ENCODE results near the gene ASB1. TPM values are rescaled to one million over a fixed set of nuclear protein-coding genes. Genes with fewer than 3 reads are reported as not detected.

The ASB1 gene
- total RNA-seq, 1 experiment from 2014 or later = 46.0 TPM

DNA sequence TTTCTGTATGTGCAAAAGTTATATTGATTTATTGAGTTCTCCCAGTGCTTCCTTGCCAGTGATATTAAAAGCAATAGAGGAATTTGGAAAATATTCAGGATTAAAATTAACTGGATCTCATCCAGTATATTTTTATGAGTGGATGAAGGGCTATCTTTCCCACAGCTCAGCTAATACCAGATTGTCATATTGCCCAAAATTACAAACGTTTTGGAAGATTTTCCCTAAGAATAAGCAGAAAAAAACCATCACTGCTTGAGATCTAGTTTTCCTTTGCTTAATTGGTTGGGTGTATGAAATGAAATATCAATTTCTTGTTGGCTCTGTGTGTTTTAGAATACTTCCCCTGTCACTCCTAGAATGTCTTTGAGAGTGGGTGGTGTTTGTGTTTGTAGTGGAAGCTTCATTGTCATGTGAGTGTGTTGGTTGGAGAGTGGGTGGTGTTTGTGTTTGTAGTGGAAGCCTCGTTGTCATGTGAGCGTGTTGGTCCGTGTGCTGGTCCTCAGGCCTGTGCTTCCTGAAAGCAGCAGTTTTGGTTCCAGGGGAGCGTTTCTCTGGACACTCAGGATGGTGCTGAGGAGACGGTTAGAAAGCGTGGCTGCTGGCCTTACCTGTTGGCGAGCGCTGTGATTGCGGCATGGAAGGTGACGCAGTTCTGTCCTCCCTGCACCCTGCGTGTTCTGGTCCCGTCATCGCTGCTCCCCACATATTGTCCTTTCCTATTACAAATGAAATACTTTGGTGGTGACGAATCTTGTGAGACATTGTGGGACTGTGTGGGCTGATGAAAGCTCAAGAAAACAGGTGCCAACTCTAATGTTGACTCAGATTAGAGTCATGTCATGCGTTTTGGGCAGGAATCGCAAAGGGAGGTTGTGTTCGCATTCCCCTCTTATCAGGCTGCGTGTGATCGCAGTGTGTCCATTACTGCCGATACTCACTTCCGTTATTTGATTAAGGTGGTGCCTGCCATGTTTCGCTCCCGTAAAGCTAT is 12.4 kb downstream of the ASB1 start:
- Histone ChIP-seq H3K56ac (ENCODE audit: insufficient read length, low read depth, low read length) (no peak overlapping the region), H2BK12ac (ENCODE audit: insufficient read length, low read depth, low read length) (no peak overlapping the region), H3K4ac (ENCODE audit: low read depth, low read length) (no peak overlapping the region), H3K27ac (ENCODE audit: insufficient read length, low read depth, low read length) (no peak overlapping the region), H2BK15ac (ENCODE audit: low read depth, low read length) (no peak overlapping the region), H3K27me3 (ENCODE audit: insufficient read depth, low read length) (no peaks in the 10 kb centered on the region), H2BK120ac (ENCODE audit: low read depth, low read length, poor library complexity, severe bottlenecking) (no peak overlapping the region), H3K79me1 (ENCODE audit: insufficient read depth, low read depth, low read length, poor library complexity, severe bottlenecking) (peaks cover 2% of the 10 kb centered on the region), H3K4me1 (ENCODE audit: insufficient read depth, low read length) (no peaks in the 10 kb centered on the region), H2AK5ac (ENCODE audit: insufficient read length, low read length) (no peak overlapping the region), H4K8ac (replicated peaks; ENCODE audit: insufficient read length, low read depth, low read length) (no peak overlapping the region), H2BK5ac (ENCODE audit: insufficient read length, low read length) (no peak overlapping the region), H4K5ac (ENCODE audit: insufficient read length, low read depth, low read length) (no peak overlapping the region), H3K23me2 (ENCODE audit: insufficient read length, low read depth, low read length, poor library complexity, severe bottlenecking) (no peaks in the 10 kb centered on the region), H3K18ac (ENCODE audit: insufficient read length, low read depth, low read length) (no peak overlapping the region), H4K91ac (ENCODE audit: insufficient read length, low read depth, low read length) (no peak overlapping the region), H3K9me3 (ENCODE audit: control insufficient read depth, low read depth, low read length) (no peaks in the 10 kb centered on the region), H4K20me1 (ENCODE audit: control insufficient read depth, insufficient read depth, insufficient read length) (no peaks in the 10 kb centered on the region), H3T11ph (ENCODE audit: low read length) (no peak overlapping the region), H3K79me2 (ENCODE audit: insufficient read depth, low read length) (peaks cover 10% of the 10 kb centered on the region; the same call in 1 of the 2 replicates), H2AFZ (ENCODE audit: low read length) (no peak overlapping the region), H3K23ac (ENCODE audit: insufficient read length, low read depth, low read length) (no peak overlapping the region), H2BK20ac (ENCODE audit: low read depth, low read length, poor library complexity, severe bottlenecking) (no peak overlapping the region), H3K14ac (ENCODE audit: insufficient read depth, low read length) (no peak overlapping the region), H3K9ac (ENCODE audit: extremely low read depth, insufficient read length, low read length) (peak overlapping the region; percentile 12), H3K4me2 (ENCODE audit: insufficient read depth, insufficient read length, low read length) (no peak overlapping the region)
- Mint-ChIP-seq H3K9me3 (no peaks in the 10 kb centered on the region), H3K4me1 (peaks cover 5 to 6% of the 10 kb centered on the region in 2 experiments), H3K27ac (peak overlapping the region in 2 of 3 experiments; percentile 13 to 37; a peak in 4 of 7 replicates), H3K27me3 (ENCODE audit: low read depth) (no peaks in the 10 kb centered on the region), H3K36me3 (ENCODE audit: insufficient read depth in 1 of 3, low read depth in 3 of 3) (peaks cover 18 to 61% (median 50%) of the 10 kb centered on the region in 3 experiments), H3K4me3 (no peak overlapping the region)
- DNase-seq = no peak
- no CpG with 5 or more reads among the region's 24 CpGs for WGBS (ENCODE audit: extremely low coverage, insufficient read length, low lambda C conversion rate)
- TF ChIP-seq CTCF (conservative IDR thresholded peaks at IDR 0.05) = no peak
